ENCODE measurements around the gene CELF2. TPM values are rescaled to one million over a fixed set of nuclear protein-coding genes. Genes with fewer than 3 reads are reported as not detected.

The CELF2 gene
- total RNA-seq, 1 experiment from 2014 or later, result 28.7 TPM

DNA sequence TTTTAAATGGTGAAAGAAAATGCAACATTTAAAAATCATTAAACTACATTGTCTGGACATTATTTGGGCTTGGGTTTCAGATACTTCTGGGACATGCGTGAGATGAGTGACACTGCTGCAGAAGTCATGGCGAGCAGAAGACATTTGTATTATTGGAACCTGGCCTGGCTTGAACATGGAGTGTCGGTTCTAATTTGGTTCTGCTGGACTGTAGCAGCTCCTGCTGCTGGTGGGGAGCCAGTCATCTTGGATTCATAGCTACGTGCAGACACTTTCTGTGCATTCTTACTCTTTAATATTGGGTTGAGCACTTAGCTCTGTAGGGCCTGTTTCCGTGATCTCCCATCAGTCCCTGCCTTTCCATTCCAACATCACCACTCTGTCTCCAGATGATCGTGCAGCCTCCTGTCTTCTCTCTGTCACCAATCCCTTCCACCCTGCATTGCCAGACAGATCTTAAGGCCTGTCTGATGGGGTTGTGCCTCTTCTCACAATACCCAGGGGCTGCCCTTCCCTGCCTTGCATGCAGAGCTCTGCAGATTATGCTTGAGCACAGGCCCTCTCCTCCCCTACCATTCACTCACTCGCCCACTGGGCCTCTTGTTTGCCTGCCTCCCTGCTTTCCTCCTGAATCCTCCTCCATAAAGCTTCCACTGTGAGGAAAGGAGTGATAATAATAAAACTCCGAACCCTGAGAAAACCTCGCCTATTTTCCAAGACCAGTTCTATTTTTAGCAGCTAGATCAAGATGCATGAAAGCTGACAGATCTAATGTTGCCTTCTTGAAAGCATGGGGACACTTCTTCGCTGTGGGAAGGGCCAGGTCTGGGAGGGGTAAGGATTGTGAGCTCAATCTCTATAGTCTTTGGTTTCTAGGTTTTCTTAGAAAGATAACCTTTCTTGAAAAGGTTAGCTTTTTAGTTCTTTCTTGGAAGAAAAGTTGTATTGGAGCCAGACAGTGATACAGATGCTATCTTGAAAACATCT, 32.9 kb downstream of the CELF2 start:
- no peak overlapping the region for H3K18ac ChIP-seq (ENCODE audit: insufficient read length, low read depth, low read length)
- no peak overlapping the region for H2BK12ac ChIP-seq (ENCODE audit: insufficient read length, low read depth, low read length)
- no peak overlapping the region for H2BK120ac ChIP-seq (ENCODE audit: low read depth, low read length, poor library complexity, severe bottlenecking)
- no peaks in the 10 kb centered on the region for H3K79me1 ChIP-seq (ENCODE audit: insufficient read depth, low read depth, low read length, poor library complexity, severe bottlenecking)
- Mint-ChIP-seq H3K36me3 (ENCODE audit: insufficient read depth in 1 of 3, low read depth in 3 of 3) (peaks cover 0 to 6% (median 0%) of the 10 kb centered on the region in 3 experiments; a peak in 2 of 7 replicates), H3K4me1 (peaks cover 36 to 40% of the 10 kb centered on the region in 2 experiments), H3K27ac (no peak overlapping the region; a peak in 1 of 7 replicates), H3K27me3 (ENCODE audit: low read depth) (no peaks in the 10 kb centered on the region), H3K4me3 (no peak overlapping the region), H3K9me3 (no peaks in the 10 kb centered on the region; a peak in 1 of 5 replicates)
- H3K14ac ChIP-seq (ENCODE audit: insufficient read depth, low read length), result no peak overlapping the region
- no peaks in the 10 kb centered on the region for H3K79me2 ChIP-seq (ENCODE audit: insufficient read depth, low read length)
- H3T11ph ChIP-seq (ENCODE audit: low read length), result no peak overlapping the region
- H3K4ac ChIP-seq (ENCODE audit: low read depth, low read length), result no peak overlapping the region
- no peak overlapping the region for H2BK15ac ChIP-seq (ENCODE audit: low read depth, low read length)
- H4K5ac ChIP-seq (ENCODE audit: insufficient read length, low read depth, low read length), result no peak overlapping the region
- H3K56ac ChIP-seq (ENCODE audit: insufficient read length, low read depth, low read length), result no peak overlapping the region
- no peak overlapping the region for H4K8ac ChIP-seq (replicated peaks; ENCODE audit: insufficient read length, low read depth, low read length)
- H3K23ac ChIP-seq (ENCODE audit: insufficient read length, low read depth, low read length), result no peak overlapping the region
- no peak overlapping the region for H2AFZ ChIP-seq (ENCODE audit: low read length)
- WGBS (ENCODE audit: extremely low coverage, insufficient read length, low lambda C conversion rate), result no CpG with 5 or more reads among the region's 10 CpGs
- H3K4me2 ChIP-seq (ENCODE audit: insufficient read depth, insufficient read length, low read length), result no peak overlapping the region
- no peak overlapping the region for H4K91ac ChIP-seq (ENCODE audit: insufficient read length, low read depth, low read length)
- H3K9me3 ChIP-seq (ENCODE audit: control insufficient read depth, low read depth, low read length), result no peaks in the 10 kb centered on the region
- TF ChIP-seq, protein P1, sequence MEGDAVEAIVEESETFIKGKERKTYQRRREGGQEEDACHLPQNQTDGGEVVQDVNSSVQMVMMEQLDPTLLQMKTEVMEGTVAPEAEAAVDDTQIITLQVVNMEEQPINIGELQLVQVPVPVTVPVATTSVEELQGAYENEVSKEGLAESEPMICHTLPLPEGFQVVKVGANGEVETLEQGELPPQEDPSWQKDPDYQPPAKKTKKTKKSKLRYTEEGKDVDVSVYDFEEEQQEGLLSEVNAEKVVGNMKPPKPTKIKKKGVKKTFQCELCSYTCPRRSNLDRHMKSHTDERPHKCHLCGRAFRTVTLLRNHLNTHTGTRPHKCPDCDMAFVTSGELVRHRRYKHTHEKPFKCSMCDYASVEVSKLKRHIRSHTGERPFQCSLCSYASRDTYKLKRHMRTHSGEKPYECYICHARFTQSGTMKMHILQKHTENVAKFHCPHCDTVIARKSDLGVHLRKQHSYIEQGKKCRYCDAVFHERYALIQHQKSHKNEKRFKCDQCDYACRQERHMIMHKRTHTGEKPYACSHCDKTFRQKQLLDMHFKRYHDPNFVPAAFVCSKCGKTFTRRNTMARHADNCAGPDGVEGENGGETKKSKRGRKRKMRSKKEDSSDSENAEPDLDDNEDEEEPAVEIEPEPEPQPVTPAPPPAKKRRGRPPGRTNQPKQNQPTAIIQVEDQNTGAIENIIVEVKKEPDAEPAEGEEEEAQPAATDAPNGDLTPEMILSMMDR (conservative IDR thresholded peaks at IDR 0.05), result no peak
- H3K27me3 ChIP-seq (ENCODE audit: insufficient read depth, low read length), result no peaks in the 10 kb centered on the region
- H3K23me2 ChIP-seq (ENCODE audit: insufficient read length, low read depth, low read length, poor library complexity, severe bottlenecking), result no peaks in the 10 kb centered on the region
- no peak for DNase-seq
- H3K27ac ChIP-seq (ENCODE audit: insufficient read length, low read depth, low read length), result no peak overlapping the region
- no peak overlapping the region for H2BK5ac ChIP-seq (ENCODE audit: insufficient read length, low read length)
- no peak overlapping the region for H3K9ac ChIP-seq (ENCODE audit: extremely low read depth, insufficient read length, low read length)
- no peaks in the 10 kb centered on the region; the same call in 1 of the 2 replicates for H3K4me1 ChIP-seq (ENCODE audit: insufficient read depth, low read length)
- no peak overlapping the region for H2AK5ac ChIP-seq (ENCODE audit: insufficient read length, low read length)
- H2BK20ac ChIP-seq (ENCODE audit: low read depth, low read length, poor library complexity, severe bottlenecking), result no peak overlapping the region
- H4K20me1 ChIP-seq (ENCODE audit: control insufficient read depth, insufficient read depth, insufficient read length), result no peaks in the 10 kb centered on the region
